Measurements from ENCODE around the gene AOC3. TPM values are rescaled to one million over a fixed set of nuclear protein-coding genes. Genes with fewer than 3 reads are reported as not detected.

Gene AOC3
- total RNA-seq, 4 donors from 2014 or later, result 48.3 to 196 (median 108) TPM

- no peak overlapping the region for H3K27ac ChIP-seq
- no peaks in the 10 kb centered on the region for H3K4me1 ChIP-seq
- no peaks in the 10 kb centered on the region for H3K36me3 ChIP-seq
- no peak for TF ChIP-seq EP300 (IDR thresholded peaks at IDR 0.05)
- no peak for TF ChIP-seq CTCF (IDR thresholded peaks at IDR 0.05)
- no peak for TF ChIP-seq POLR2AphosphoS5 (IDR thresholded peaks at IDR 0.05)
- no peak for TF ChIP-seq POLR2A (IDR thresholded peaks at IDR 0.05)
- ATAC-seq, result no peak
- WGBS, 2 donors (ENCODE audit: low coverage in 1 of 2), result 79 to 82% methylated on average over 6 to 10 of the region's 10 CpGs
- H3K9me3 ChIP-seq, result no peaks in the 10 kb centered on the region
- no peaks in the 10 kb centered on the region for H3K27me3 ChIP-seq
- H3K4me3 ChIP-seq, result no peak overlapping the region
Measured at GRCh38 chr17:42901535-42902229, 50.7 kb downstream of the AOC3 start.

- TF ChIP-seq CTCF (IDR thresholded peaks at IDR 0.05), result no peak
- Histone ChIP-seq H3K27ac (no peak overlapping the region), H3K4me3 (no peak overlapping the region), H3K27me3 (no peaks in the 10 kb centered on the region), H3K9me3 (no peaks in the 10 kb centered on the region), H3K4me1 (no peaks in the 10 kb centered on the region), H3K36me3 (no peaks in the 10 kb centered on the region)
- no peak for ATAC-seq
- 33 to 68% methylated on average over 1 to 6 of the region's 6 CpGs for WGBS, 2 donors (ENCODE audit: low coverage in 1 of 2)
Measured at GRCh38 chr17:42904110-42904469, 53.1 kb downstream of the AOC3 start.

- H3K9me3 ChIP-seq, result no peaks in the 10 kb centered on the region
- no peak for ATAC-seq
- H3K36me3 ChIP-seq, result no peaks in the 10 kb centered on the region
- TF ChIP-seq POLR2AphosphoS5 (IDR thresholded peaks at IDR 0.05) (no peak), EP300 (IDR thresholded peaks at IDR 0.05) (no peak), POLR2A (IDR thresholded peaks at IDR 0.05) (no peak), CTCF (IDR thresholded peaks at IDR 0.05) (no peak)
- H3K4me3 ChIP-seq, result no peak overlapping the region
- no peaks in the 10 kb centered on the region for H3K27me3 ChIP-seq
- no peaks in the 10 kb centered on the region for H3K4me1 ChIP-seq
- 74 to 76% methylated on average over 3 to 8 of the region's 8 CpGs for WGBS, 2 donors (ENCODE audit: low coverage in 1 of 2)
- H3K27ac ChIP-seq, result no peak overlapping the region
Measured at GRCh38 chr17:42906772-42907446, 55.9 kb downstream of the AOC3 start.

Small RNA genes lying within 50 kb of the gene (small RNA-seq; reads per million reads assigned to genes)
- gene MIR6781, result 0 reads per million in 4 donors
- 0 reads per million in 4 donors for gene RNU6-287P

Other genes with a start within 250 kb of the AOC3 start
- 10 to 100 TPM; 50.6 to 65.8 (median 54.4) TPM for gene RETREG3, start 241.8 kb upstream of the AOC3 start, total RNA-seq
- gene TUBG1, start 241.5 kb upstream of the AOC3 start, total RNA-seq, result 10 to 100 TPM; 21.8 to 56.6 (median 40.6) TPM
- 10 to 100 TPM; 19.7 to 57.3 (median 33.7) TPM for gene TUBG2, start 191.9 kb upstream of the AOC3 start, total RNA-seq
- 10 to 100 TPM; 13.7 to 40.8 (median 23.4) TPM for gene PLEKHH3, start 174.2 kb upstream of the AOC3 start, total RNA-seq
- 1 to 10 TPM; 1.0 to 4.6 (median 1.5) TPM for gene CCR10, start 169.4 kb upstream of the AOC3 start, total RNA-seq
- 10 to 100 TPM in 1 of 4 donors, 1 to 10 TPM in 3; 1.7 to 14.5 (median 9.1) TPM for gene CNTNAP1, start 168.7 kb upstream of the AOC3 start, total RNA-seq
- 10 to 100 TPM; 57.2 to 90.4 (median 59.7) TPM for gene EZH1, start 106.2 kb upstream of the AOC3 start, total RNA-seq
- gene RAMP2, start 90.0 kb upstream of the AOC3 start, total RNA-seq, result 10 to 100 TPM in 3 of 4 donors, 1 to 10 TPM in 1; 4.0 to 27.4 (median 21.5) TPM
- 10 to 100 TPM; 43.1 to 64.0 (median 44.8) TPM for gene VPS25, start 77.8 kb upstream of the AOC3 start, total RNA-seq
- 1 to 10 TPM in 3 of 4 donors, under 1 TPM in 1; 0.78 to 6.7 (median 1.6) TPM for gene WNK4, start 70.6 kb upstream of the AOC3 start, total RNA-seq
- 10 to 100 TPM; 55.3 to 81.4 (median 66.8) TPM for gene COA3, start 52.5 kb upstream of the AOC3 start, total RNA-seq
- under 1 TPM in 3 of 4 donors, not detected in 1; 0.20 to 0.93 (median 0.78) TPM for gene CNTD1, start 52.3 kb upstream of the AOC3 start, total RNA-seq
- 100 to 1,000 TPM; 143 to 185 (median 155) TPM for gene BECN1, start 26.9 kb upstream of the AOC3 start, total RNA-seq
- gene PSME3, start 17.8 kb upstream of the AOC3 start, total RNA-seq, result 100 to 1,000 TPM in 1 of 4 donors, 10 to 100 TPM in 3; 60.7 to 109 (median 82.0) TPM
- 1 to 10 TPM in 3 of 4 donors, under 1 TPM in 1; 0.81 to 1.7 (median 1.4) TPM for gene AOC2, start 6.6 kb upstream of the AOC3 start, total RNA-seq
- gene G6PC1, start 49.6 kb downstream of the AOC3 start, total RNA-seq, result not detected
- 10 to 100 TPM; 10.9 to 39.5 (median 26.3) TPM for gene AARSD1, start 113.3 kb downstream of the AOC3 start, total RNA-seq
- 10 to 100 TPM in 2 of 4 donors, 1 to 10 TPM in 2; 5.5 to 19.6 (median 10.1) TPM for gene PTGES3L, start 128.9 kb downstream of the AOC3 start, total RNA-seq
- 10 to 100 TPM; 16.4 to 20.9 (median 19.4) TPM for gene RUNDC1, start 129.4 kb downstream of the AOC3 start, total RNA-seq
- 1,000 to 10,000 TPM in 3 of 4 donors, 100 to 1,000 TPM in 1; 854 to 1,510 (median 1,196) TPM for gene RPL27, start 147.2 kb downstream of the AOC3 start, total RNA-seq
- 10 to 100 TPM; 17.1 to 27.9 (median 22.9) TPM for gene IFI35, start 155.6 kb downstream of the AOC3 start, total RNA-seq
- 100 to 1,000 TPM in 3 of 4 donors, 10 to 100 TPM in 1; 89.2 to 187 (median 139) TPM for gene VAT1, start 171.2 kb downstream of the AOC3 start, total RNA-seq
- 1 to 10 TPM; 1.5 to 4.5 (median 2.5) TPM for gene RND2, start 174.0 kb downstream of the AOC3 start, total RNA-seq

All from gastroesophageal sphincter (tissue), 4 donors.